GM10847 (cell line): ENCODE data around the gene PSME4.

Experiments used
- POLR2A ChIP-seq: IDR thresholded peaks from 2 replicates; pipeline ENCODE4 v1.6.1; 2011; ENCODE audit not compliant: insufficient read length; ENCODE audit errors: extremely low read depth

PSME4 gene

DNA sequence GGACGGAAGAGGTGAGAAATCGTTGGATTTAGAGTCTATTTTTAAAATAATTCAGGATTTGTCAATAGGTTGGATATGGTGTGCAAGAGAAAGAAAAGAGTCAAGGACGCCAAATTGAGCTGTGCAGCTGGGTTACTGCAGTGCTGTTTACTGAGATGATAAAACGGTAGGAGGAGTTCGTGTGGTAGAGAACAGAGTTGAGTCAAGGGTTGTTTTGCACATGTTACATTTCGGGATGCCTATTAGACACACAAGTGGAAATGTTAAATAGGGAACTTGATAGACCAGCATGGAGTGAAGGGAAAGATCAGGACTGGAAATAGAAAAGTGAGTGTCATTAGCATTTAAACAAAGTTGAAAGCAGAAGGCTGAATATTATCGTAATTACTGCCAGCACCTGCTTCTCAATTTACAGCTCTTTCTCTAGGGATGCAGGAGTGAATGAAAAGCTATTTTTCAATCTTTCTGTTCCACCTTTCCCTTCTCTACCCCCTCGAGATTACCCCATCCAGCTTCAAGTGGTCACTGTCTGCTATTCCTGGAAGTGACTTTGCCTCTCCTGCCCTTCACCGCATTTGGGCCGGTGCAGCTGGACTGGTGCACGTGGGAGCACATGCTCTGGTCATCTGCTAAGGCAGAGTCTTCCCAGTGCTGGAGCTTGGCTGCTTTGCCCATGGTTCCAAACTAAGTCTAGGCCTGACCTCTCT, 141.4 kb downstream of the PSME4 start:
- no peak for TF ChIP-seq POLR2A

DNA sequence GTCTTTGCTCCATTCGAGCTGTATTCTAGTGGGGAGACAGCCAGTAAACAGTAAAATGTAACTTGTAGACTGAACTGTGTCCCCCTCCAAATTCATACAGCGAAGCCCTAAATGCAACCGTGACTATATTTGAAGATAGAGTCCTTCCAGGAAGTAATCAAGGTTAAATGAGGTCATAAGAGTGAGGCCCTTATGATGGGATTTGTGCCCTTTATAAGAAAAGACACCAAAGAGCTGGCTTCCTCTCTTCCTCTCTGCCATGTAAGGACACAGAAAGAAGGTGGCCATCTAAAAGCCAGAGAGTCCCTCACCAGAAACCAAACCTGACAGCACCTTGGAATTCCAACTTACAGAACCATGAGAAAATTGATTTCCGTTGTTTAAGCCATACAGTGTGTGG, 142.5 kb downstream of the PSME4 start:
- no peak for TF ChIP-seq POLR2A

GRCh38 chr2:53827398-53828175, 143.2 kb downstream of the PSME4 start:
- TF ChIP-seq POLR2A = no peak

DNA sequence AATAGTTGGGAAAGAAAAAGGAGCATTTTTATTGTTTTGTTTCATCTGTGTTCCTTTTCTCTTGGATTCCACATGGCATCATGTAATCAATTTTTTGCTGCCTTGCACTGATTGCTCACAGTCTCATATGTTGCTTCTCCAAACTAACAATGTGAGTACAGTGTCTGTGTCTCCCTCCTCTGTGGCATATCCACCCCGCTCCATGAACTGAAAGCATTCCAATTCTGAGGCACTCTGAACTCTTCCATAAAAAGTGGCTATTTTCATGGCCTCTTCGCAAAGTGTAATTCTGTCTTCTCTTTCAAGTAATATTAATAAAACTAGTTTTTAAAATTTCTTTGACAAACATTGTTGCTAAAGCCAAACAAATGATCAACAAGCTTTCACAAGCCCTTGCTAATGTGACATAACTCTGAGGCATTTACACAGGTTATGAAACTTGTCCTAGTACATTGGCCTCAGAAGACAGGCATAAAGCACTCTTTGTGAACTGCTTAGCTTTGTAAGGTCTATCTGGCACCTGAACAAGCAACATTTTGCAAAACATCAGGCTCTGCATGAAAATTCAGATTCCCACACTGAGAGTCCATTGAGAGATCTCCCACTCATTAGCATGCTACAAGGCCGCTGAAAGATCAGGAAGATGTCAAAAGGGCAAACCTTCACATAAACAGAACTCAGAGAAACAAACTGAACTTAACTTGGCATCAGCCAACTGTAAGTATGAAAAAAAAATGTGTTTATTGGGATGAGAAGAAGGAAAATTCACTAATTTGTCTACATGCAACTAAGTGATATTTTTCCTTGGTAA, 144.0 kb downstream of the PSME4 start:
- no peak for TF ChIP-seq POLR2A

DNA sequence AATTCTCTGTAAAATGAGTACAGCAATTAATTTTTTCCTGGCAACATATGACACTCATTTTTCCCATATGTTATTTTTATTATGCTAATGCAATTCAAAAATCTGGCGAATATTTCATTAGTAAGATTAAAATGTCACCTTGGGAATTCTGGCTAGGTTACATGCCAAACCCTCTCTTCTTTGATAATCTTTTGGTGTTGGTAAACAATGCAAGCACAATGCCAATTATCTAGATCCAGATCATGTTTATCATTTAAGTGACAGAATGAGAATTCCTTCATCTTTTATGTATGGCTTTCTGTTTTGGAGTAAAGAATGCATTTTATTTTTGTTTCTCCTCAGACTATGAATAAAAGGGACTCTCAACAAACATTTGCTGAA, 144.8 kb downstream of the PSME4 start:
- no peak for TF ChIP-seq POLR2A

- TF ChIP-seq POLR2A = no peak
Observed at GRCh38 chr2:53821810-53822209, 149.0 kb downstream of the PSME4 start.

DNA sequence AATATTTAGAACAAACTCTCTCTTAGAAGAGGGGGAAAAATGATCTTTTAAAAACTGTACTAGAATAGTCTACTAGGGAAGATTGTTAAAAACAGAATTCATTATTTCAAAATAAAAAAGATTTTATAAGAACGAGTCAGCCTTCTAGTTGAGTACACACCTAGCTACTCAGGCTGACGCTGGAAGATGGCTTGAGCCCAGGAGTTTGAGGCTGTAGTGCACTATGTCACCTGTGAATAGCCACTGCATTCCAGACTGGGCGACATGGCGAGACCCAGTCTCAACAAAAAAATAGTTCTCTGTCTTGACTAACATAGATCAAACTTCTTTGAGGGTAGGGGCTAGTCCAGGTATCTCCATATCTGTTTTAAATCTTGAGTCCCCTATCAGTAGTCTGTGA, 150.1 kb downstream of the PSME4 start:
- no peak for TF ChIP-seq POLR2A

GRCh38 chr2:53820048-53820447, 150.7 kb downstream of the PSME4 start:
- TF ChIP-seq POLR2A = no peak

GRCh38 chr2:53819634-53820033, 151.2 kb downstream of the PSME4 start:
- no peak for TF ChIP-seq POLR2A

DNA sequence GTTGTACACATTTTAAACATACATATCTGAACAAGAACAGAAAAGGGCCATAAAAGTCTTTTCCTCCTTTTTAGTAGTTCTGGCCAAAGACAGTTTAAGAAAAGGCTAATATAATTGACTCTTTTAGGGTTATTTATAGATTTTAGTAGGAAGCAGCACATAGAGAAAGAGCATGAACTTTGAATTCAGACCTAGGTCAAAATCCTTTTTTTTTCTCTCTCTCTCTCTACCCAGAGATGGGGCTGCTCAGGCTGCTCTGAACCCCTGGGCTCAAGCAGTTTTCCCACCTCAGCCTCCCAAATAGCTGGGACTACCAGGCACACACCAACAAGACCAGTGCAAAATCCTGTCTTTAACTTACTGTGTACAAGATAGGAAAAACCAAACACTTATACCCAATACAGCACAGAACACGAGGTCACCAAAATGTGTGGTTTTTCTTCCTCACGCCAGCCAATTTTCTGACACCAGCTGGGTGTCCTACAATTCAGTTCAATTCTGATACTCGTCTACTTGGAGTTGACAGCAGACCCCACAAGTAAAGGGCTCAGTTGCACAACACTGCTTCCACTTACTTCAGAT, 151.8 kb downstream of the PSME4 start:
- no peak for TF ChIP-seq POLR2A
